Parathyroid adenoma (tissue), 2 donors: ENCODE data around the gene ACR.

Experiments used
- H2AFZ ChIP-seq: fragments of 300-600 bp; sonication (generic); one replicate; pipeline ENCODE4 v1.7.0; 2017; ENCODE audit warnings: antibody characterized with exemption, mild to moderate bottlenecking
- H3K27ac ChIP-seq: fragments of 300-600 bp; sonication (generic); one replicate; pipeline ENCODE4 v1.7.0; 2017
- H3K27me3 ChIP-seq: fragments of 300-600 bp; sonication (generic); one replicate; pipeline ENCODE4 v1.7.0; 2017; ENCODE audit warnings: low read length; ENCODE audit not compliant: control insufficient read depth, insufficient read depth
- H3K36me3 ChIP-seq: fragments of 300-600 bp; sonication (generic); one replicate; pipeline ENCODE4 v1.7.0; 2017; ENCODE audit warnings: low read length; ENCODE audit not compliant: control insufficient read depth, insufficient read depth
- H3K4me1 ChIP-seq: fragments of 300-600 bp; sonication (generic); one replicate; pipeline ENCODE4 v1.7.0; 2017; ENCODE audit warnings: control low read depth
- H3K4me2 ChIP-seq: fragments of 300-600 bp; sonication (generic); one replicate; pipeline ENCODE4 v1.7.0; 2017; ENCODE audit warnings: low read length
- H3K4me3 ChIP-seq: fragments of 300-600 bp; sonication (generic); one replicate; pipeline ENCODE4 v1.7.0; 2017; ENCODE audit warnings: low read depth, low read length
- H3K79me2 ChIP-seq: fragments of 300-600 bp; sonication (generic); one replicate; pipeline ENCODE4 v1.7.0; 2017; ENCODE audit warnings: control low read depth
- H3K9ac ChIP-seq: fragments of 300-600 bp; sonication (generic); one replicate; pipeline ENCODE4 v1.7.0; 2017; ENCODE audit warnings: mild to moderate bottlenecking
- H3K9me3 ChIP-seq: fragments of 300-600 bp; sonication (generic); one replicate; pipeline ENCODE4 v1.7.0; 2017; ENCODE audit warnings: low read length; ENCODE audit not compliant: control insufficient read depth
- CTCF ChIP-seq: fragments of 300-600 bp; sonication (generic); IDR thresholded peaks from one replicate; pipeline ENCODE4 v1.7.0; 2017; ENCODE audit warnings: antibody characterized with exemption, mild to moderate bottlenecking
- donor health status: primary hyperparathyroidism.

The ACR gene

GRCh38 chr22:50719814-50720300, 18.1 kb upstream of the ACR start:
- H3K27me3 ChIP-seq, result no peaks in the 10 kb centered on the region
- H3K4me2 ChIP-seq, result no peak overlapping the region
- H3K4me1 ChIP-seq, result no peaks in the 10 kb centered on the region
- H3K79me2 ChIP-seq, result no peaks in the 10 kb centered on the region
- no peak overlapping the region for H3K4me3 ChIP-seq
- no peak overlapping the region for H2AFZ ChIP-seq
- no peak overlapping the region for H3K9ac ChIP-seq
- H3K36me3 ChIP-seq, result no peaks in the 10 kb centered on the region
- H3K27ac ChIP-seq, result no peak overlapping the region
- TF ChIP-seq CTCF, result no peak
- no peaks in the 10 kb centered on the region for H3K9me3 ChIP-seq

- no peak overlapping the region for H3K9ac ChIP-seq
- H3K4me2 ChIP-seq, result no peak overlapping the region
Observed at GRCh38 chr22:50720301-50721256, 17.4 kb upstream of the ACR start.

GRCh38 chr22:50721257-50721844, 16.7 kb upstream of the ACR start:
- Histone ChIP-seq H3K27ac (no peak overlapping the region), H3K4me2 (no peak overlapping the region), H3K4me1 (no peaks in the 10 kb centered on the region), H3K36me3 (no peaks in the 10 kb centered on the region), H3K9me3 (no peaks in the 10 kb centered on the region), H3K9ac (no peak overlapping the region), H2AFZ (no peak overlapping the region), H3K27me3 (no peaks in the 10 kb centered on the region), H3K4me3 (no peak overlapping the region), H3K79me2 (no peaks in the 10 kb centered on the region)
- TF ChIP-seq CTCF, result no peak

More at GRCh38 chr22:50720301-50721256, 17.4 kb upstream of the ACR start:
- no peak for TF ChIP-seq CTCF
- H3K4me3 ChIP-seq, result no peak overlapping the region
- H3K9me3 ChIP-seq, result no peaks in the 10 kb centered on the region
- no peak overlapping the region for H3K27ac ChIP-seq
- H2AFZ ChIP-seq, result no peak overlapping the region
- no peaks in the 10 kb centered on the region for H3K36me3 ChIP-seq
- no peaks in the 10 kb centered on the region for H3K27me3 ChIP-seq
- H3K79me2 ChIP-seq, result no peaks in the 10 kb centered on the region
- H3K4me1 ChIP-seq, result no peaks in the 10 kb centered on the region

GRCh38 chr22:50722048-50722701, 15.8 kb upstream of the ACR start:
- no peak overlapping the region for H3K4me3 ChIP-seq
- no peak overlapping the region for H3K9ac ChIP-seq
- H3K4me1 ChIP-seq, result no peaks in the 10 kb centered on the region
- no peaks in the 10 kb centered on the region for H3K27me3 ChIP-seq
- no peak overlapping the region for H3K27ac ChIP-seq
- H2AFZ ChIP-seq, result no peak overlapping the region
- no peaks in the 10 kb centered on the region for H3K79me2 ChIP-seq
- TF ChIP-seq CTCF, result no peak
- H3K9me3 ChIP-seq, result no peaks in the 10 kb centered on the region
- no peaks in the 10 kb centered on the region for H3K36me3 ChIP-seq
- H3K4me2 ChIP-seq, result no peak overlapping the region
